B cell (primary cell): ENCODE measurements around the gene PKNOX2.

Experiments used
- CTCF ChIP-seq: fragments of 200-600 bp; IDR thresholded peaks from one replicate; pipeline ENCODE4 v1.8.0; 2022; ENCODE audit warnings: antibody characterized with exemption, mild to moderate bottlenecking
- EZH2 ChIP-seq: IDR thresholded peaks from 2 replicates; pipeline ENCODE4 v1.6.1; 2012; ENCODE audit warnings: borderline replicate concordance, low read depth, mild to moderate bottlenecking, moderate library complexity, low read length; ENCODE audit not compliant: insufficient read depth, poor library complexity, severe bottlenecking

- TF ChIP-seq CTCF (no peak), EZH2 (no peak)
These were observed 1.8 kb upstream of the PKNOX2 start for GRCh38 chr11:125162743-125163142.
